Heart right ventricle (tissue), 16 donors: ENCODE measurements around the gene FGFBP2. TPM values are rescaled to one million over a fixed set of nuclear protein-coding genes. Genes with fewer than 3 reads are reported as not detected.

Experiments
- ATAC-seq, 8 donors: fragments of 200-7000 bp; cut with Tn5 transposase; one replicate each; pipeline ENCODE4 v1.9.1; 2020; ENCODE audit warnings: mild to moderate bottlenecking in 8 of 8, moderate library complexity in 8 of 8, moderate number of reproducible peaks in 1 of 8
- DNase-seq, 2 donors: peaks; one replicate each; pipeline ENCODE4 v3.0.0-alpha.2; 2020
- H3K27ac ChIP-seq, 10 donors: fragments of 200-600 bp; sonication (generic) in 2 of 10; one replicate each; pipeline versions ENCODE4 v1.5.0 to v1.8.0; 2020 to 2022; ENCODE audit warnings: mild to moderate bottlenecking in 3 of 10
- H3K27me3 ChIP-seq, 7 donors: fragments of 200-600 bp; one replicate each; pipeline ENCODE4 v1.8.0; 2021 to 2022; ENCODE audit warnings: mild to moderate bottlenecking in 2 of 7
- H3K36me3 ChIP-seq, 9 donors: fragments of 200-600 bp; sonication (generic) in 1 of 9; one replicate each; pipeline versions ENCODE4 v1.5.0 to v1.8.0; 2020 to 2022; ENCODE audit warnings: mild to moderate bottlenecking in 2 of 9
- H3K4me1 ChIP-seq, 9 donors: fragments of 200-600 bp; sonication (generic) in 1 of 9; one replicate each; pipeline versions ENCODE4 v1.5.0 to v1.8.0; 2020 to 2022; ENCODE audit warnings: mild to moderate bottlenecking in 4 of 9
- H3K4me3 ChIP-seq, 10 donors: fragments of 200-600 bp; sonication (generic) in 2 of 10; one replicate each; pipeline versions ENCODE4 v1.5.0 to v1.8.0; 2020 to 2022; ENCODE audit warnings: mild to moderate bottlenecking in 7 of 10, moderate library complexity in 2 of 10
- H3K9me3 ChIP-seq, 11 donors: fragments of 200-600 bp in 10 of 11; sonication (generic) in 2 of 11; one replicate each; pipeline versions ENCODE4 v1.5.0 to v1.8.0; 2013 to 2022; ENCODE audit warnings: mild to moderate bottlenecking in 2 of 11, control low read depth in 1 of 11, moderate library complexity in 1 of 11
- WGBS, 2 donors: extraction: QIAGEN DNeasy Blood & Tissue Kit; methylation state at CpG; one replicate each; pipeline ENCODE4 v1.1.7; 2013; ENCODE audit warnings: inconsistent platforms in 1 of 2; 5-methylcytosine and 5-hydroxymethylcytosine counted together
- intact Hi-C, 10 donors: fragments of 100-400 bp; cut with DNase I; formaldehyde crosslinking; loops; one replicate each; pipeline versions ENCODE4 v1.11.1 to v1.14.2; 2022
- polyA plus RNA-seq, 2 donors: library from polyadenylated mRNA; stranded (reverse); fragments of 200-250 nt; gene quantifications; one replicate each; pipeline ENCODE4 v1.2.3, GENCODE V29; 2013
- total RNA-seq, 10 donors: library from RNA; stranded (reverse); fragmentation: NEBNext Ultra II Directional in 3 of 10; extraction: Animal tissue kit (Norgen Biotek cat#: 25700) in 3 of 10; gene quantifications; one replicate each; pipeline versions ENCODE4 v1.2.1 to v1.2.4, GENCODE V29; 2021 to 2023
- TF ChIP-seq, protein P1 (sequence below), 9 donors: fragments of 200-600 bp; sonication (generic) in 2 of 9; IDR thresholded peaks; one replicate each; pipeline versions ENCODE4 v1.5.0 to v1.8.0; 2021 to 2022; ENCODE audit warnings: antibody characterized with exemption in 9 of 9, mild to moderate bottlenecking in 5 of 9, moderate library complexity in 1 of 9
- donor health status: Arrhythmogenic right ventricular cardiomyopathy.
- donor health status: ischemic (EF 13 %, LVEDD 7.1; RV severe dilation, severe dysfunction).
- donor health status: healthy with polysubstance abuse.
- donor health status: DM: no; HTN: yes; CAD: no.
- donor health status: DM: no; HTN: no; CAD: no.
- donor health status: ischemic (EF 25% LVEDD 6.9; RV normal size, moderate dysfunction).
- donor health status: ischemic (EF 25% LVEDD 5.7; RV mildly dilated, moderate dysfunction).
- donor health status: healthy.
- donor health status: DM: yes; HTN: yes; CAD: no.
- donor health status: Ischemic cardiomyopathy.
- donor health status: ischemic (EF 35%, LVEDD 5.7; RV mildly dilated, moderate dysfunction).
- donor health status: nonischemic (EF 11% LVEDD 7.7; RV severe dilation, severe dysfunction).
- donor health status: DM: yes; HTN: yes; CAD: no.
- donor health status: PGD.
- donor health status: ischemic (EF 29% LVEDD 5.4; RV normal size, mild dysfunction).
- donor health status: nonischemic (EF 23%, LVEDD 6.1; RV moderate dilation, normal function).

FGFBP2 gene
- total and polyA plus RNA-seq, 12 donors: 0.32 to 15.8 (median 1.6) TPM

- Histone ChIP-seq H3K27me3 (no peaks in the 10 kb centered on the region), H3K4me3 (peak overlapping the region in 1 of 10 donors; percentile 2), H3K4me1 (peaks cover 0 to 20% (median 8%) of the 10 kb centered on the region in 9 donors), H3K36me3 (no peaks in the 10 kb centered on the region), H3K27ac (no peak overlapping the region), H3K9me3 (peaks cover 0 to 10% (median 0%) of the 10 kb centered on the region in 11 donors)
- WGBS, 2 donors: 84 to 85% methylated on average over 16 of the region's 16 CpGs
- ATAC-seq (peak in 7 of 8 donors; percentile 18 to 65 (median 55)), DNase-seq (no peak)
- intact Hi-C loops: loop anchor here in 5 of 10 donors (2.0 to 5.0 kb wide), 2 partner anchors 40 to 79 kb away; no protein-coding TSS in a partner anchor
- TF ChIP-seq, protein P1, sequence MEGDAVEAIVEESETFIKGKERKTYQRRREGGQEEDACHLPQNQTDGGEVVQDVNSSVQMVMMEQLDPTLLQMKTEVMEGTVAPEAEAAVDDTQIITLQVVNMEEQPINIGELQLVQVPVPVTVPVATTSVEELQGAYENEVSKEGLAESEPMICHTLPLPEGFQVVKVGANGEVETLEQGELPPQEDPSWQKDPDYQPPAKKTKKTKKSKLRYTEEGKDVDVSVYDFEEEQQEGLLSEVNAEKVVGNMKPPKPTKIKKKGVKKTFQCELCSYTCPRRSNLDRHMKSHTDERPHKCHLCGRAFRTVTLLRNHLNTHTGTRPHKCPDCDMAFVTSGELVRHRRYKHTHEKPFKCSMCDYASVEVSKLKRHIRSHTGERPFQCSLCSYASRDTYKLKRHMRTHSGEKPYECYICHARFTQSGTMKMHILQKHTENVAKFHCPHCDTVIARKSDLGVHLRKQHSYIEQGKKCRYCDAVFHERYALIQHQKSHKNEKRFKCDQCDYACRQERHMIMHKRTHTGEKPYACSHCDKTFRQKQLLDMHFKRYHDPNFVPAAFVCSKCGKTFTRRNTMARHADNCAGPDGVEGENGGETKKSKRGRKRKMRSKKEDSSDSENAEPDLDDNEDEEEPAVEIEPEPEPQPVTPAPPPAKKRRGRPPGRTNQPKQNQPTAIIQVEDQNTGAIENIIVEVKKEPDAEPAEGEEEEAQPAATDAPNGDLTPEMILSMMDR (IDR thresholded peaks at IDR 0.05): no peak
Measured at GRCh38 chr4:15961781-15962510, 1.0 kb downstream of the FGFBP2 start.

DNA sequence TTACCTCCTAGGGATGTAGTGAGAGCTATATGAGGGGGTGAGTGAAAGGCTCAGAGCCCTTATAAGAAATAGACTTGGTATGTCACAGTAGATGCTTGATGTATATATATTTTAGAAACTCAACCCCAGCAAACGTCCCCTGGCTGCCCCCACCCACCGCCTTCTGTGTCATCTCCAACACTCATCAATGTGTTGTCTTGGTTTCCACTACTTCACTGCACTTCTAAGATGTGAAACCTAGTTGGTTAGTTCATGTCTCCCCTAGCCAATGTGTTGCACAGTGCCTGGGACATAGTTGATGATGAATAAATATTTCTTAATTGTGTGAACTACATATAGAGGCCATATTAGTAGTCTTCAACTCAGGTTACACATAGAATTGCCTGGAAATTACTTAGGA, 4.4 kb downstream of the FGFBP2 start:
- H3K9me3 ChIP-seq: no peaks in the 10 kb centered on the region
- intact Hi-C loops: loop anchor here in 7 of 10 donors (5.0 kb wide), 6 partner anchors 76 to 481 kb away; no protein-coding TSS in a partner anchor
- no peak overlapping the region for H3K4me3 ChIP-seq
- TF ChIP-seq, protein P1 (IDR thresholded peaks at IDR 0.05): no peak
- peaks cover 0 to 19% (median 11%) of the 10 kb centered on the region in 9 donors for H3K4me1 ChIP-seq
- H3K27ac ChIP-seq: no peak overlapping the region
- no peaks in the 10 kb centered on the region for H3K36me3 ChIP-seq
- ATAC-seq: no peak
- H3K27me3 ChIP-seq: no peaks in the 10 kb centered on the region
- WGBS, 2 donors: 86 to 90% methylated on average over 2 of the region's 2 CpGs
- DNase-seq: no peak

- intact Hi-C loops: loop anchor here in 9 of 10 donors (1.0 to 5.0 kb wide), 12 partner anchors 74 to 479 kb away; no protein-coding TSS in a partner anchor
- ATAC-seq (peak; percentile 63 to 93 (median 78)), DNase-seq (peak; percentile 66 to 78)
- peaks cover 0 to 5% (median 0%) of the 10 kb centered on the region in 9 donors for H3K4me1 ChIP-seq
- TF ChIP-seq, protein P1 (IDR thresholded peaks at IDR 0.05): peak; percentile 75 to 94 (median 87)
- no peaks in the 10 kb centered on the region for H3K9me3 ChIP-seq
- WGBS, 2 donors: 51 to 53% methylated on average over 9 of the region's 9 CpGs
- no peak overlapping the region for H3K4me3 ChIP-seq
- no peaks in the 10 kb centered on the region for H3K27me3 ChIP-seq
- no peaks in the 10 kb centered on the region for H3K36me3 ChIP-seq
- no peak overlapping the region for H3K27ac ChIP-seq
Measured at GRCh38 chr4:15956179-15956850, 6.7 kb downstream of the FGFBP2 start.

- Histone ChIP-seq H3K27me3 (no peaks in the 10 kb centered on the region), H3K36me3 (no peaks in the 10 kb centered on the region), H3K4me3 (no peak overlapping the region), H3K4me1 (peaks cover 0 to 5% (median 0%) of the 10 kb centered on the region in 9 donors), H3K27ac (no peak overlapping the region), H3K9me3 (no peaks in the 10 kb centered on the region)
- DNase-seq (no peak), ATAC-seq (peak in 2 of 8 donors; percentile 19 to 30)
- 86 to 90% methylated on average over 3 of the region's 3 CpGs for WGBS, 2 donors
- intact Hi-C loops: loop anchor here in 9 of 10 donors (1.0 to 5.0 kb wide), 12 partner anchors 73 to 478 kb away; no protein-coding TSS in a partner anchor
- TF ChIP-seq, protein P1 (IDR thresholded peaks at IDR 0.05): no peak
Measured at GRCh38 chr4:15955670-15956069, 7.3 kb downstream of the FGFBP2 start.
